HEK293 (cell line): ENCODE data around the gene AHCY.

Source experiments
- GLIS1 ChIP-seq: fragments of 450-650 bp; formaldehyde crosslinking; IDR thresholded peaks from 2 replicates; pipeline ENCODE4 v1.5.1; 2016; ENCODE audit warnings: missing biosample characterization, missing genetic modification characterization
- PRDM1 ChIP-seq: fragments of 450-650 bp; formaldehyde crosslinking; IDR thresholded peaks from 2 replicates; pipeline ENCODE4; 2016; ENCODE audit warnings: missing biosample characterization, missing genetic modification characterization
- ZBTB8A ChIP-seq: fragments of 450-650 bp; formaldehyde crosslinking; IDR thresholded peaks from 2 replicates; pipeline ENCODE4 v1.5.1; 2016; ENCODE audit warnings: missing biosample characterization, missing genetic modification characterization
- ZNF274 ChIP-seq, 2 experiments: fragments of 200-500 bp in 1 of 2; fragments of 450-650 bp in 1 of 2; sonication (Bioruptor generic) in 1 of 2; formaldehyde crosslinking in 1 of 2; IDR thresholded peaks; 2 replicates each; pipeline versions ENCODE4 v1.5.1 to v1.6.1; 2014 to 2016; ENCODE audit warnings: borderline replicate concordance in 1 of 2, inconsistent platforms in 1 of 2, low read length in 1 of 2, missing biosample characterization in 1 of 2, missing genetic modification characterization in 1 of 2
- TF ChIP-seq, protein P1 (sequence below): fragments of 450-650 bp; formaldehyde crosslinking; IDR thresholded peaks from 2 replicates; pipeline ENCODE4 v1.5.1; 2016; ENCODE audit warnings: missing biosample characterization, missing genetic modification characterization
- TF ChIP-seq, protein P2 (sequence below): fragments of 450-650 bp; formaldehyde crosslinking; IDR thresholded peaks from 2 replicates; pipeline ENCODE4 v1.5.1; 2016; ENCODE audit warnings: missing biosample characterization, missing genetic modification characterization

DNA sequence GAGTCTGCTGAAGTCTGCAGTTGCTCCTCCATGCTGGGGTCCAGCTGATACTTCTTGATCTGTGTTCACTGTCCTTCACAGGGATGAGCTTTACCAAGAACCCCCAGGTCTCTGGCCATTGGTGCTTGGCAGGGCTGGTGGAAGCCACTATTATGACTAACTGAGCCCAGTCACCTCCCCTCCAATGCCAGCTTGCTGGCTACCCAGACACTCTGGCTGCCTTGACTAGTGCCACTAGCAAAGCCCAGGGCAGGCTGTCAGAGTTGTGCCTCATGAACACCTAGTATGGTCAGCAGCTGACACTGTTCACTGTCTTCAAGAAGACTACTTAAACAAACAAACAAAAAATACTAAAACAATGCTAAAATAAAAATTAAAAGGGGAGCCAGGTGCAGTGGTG lies 53.1 kb downstream of the AHCY start:
- no peak for TF ChIP-seq ZNF274 (IDR thresholded peaks at IDR 0.05; ENCODE audit: low read length)
- no peak for TF ChIP-seq ZNF274 (tag by site-specific recombination; IDR thresholded peaks at IDR 0.05; ENCODE audit: borderline replicate concordance)
- no peak for TF ChIP-seq PRDM1 (tag by site-specific recombination)
- TF ChIP-seq, protein P1, sequence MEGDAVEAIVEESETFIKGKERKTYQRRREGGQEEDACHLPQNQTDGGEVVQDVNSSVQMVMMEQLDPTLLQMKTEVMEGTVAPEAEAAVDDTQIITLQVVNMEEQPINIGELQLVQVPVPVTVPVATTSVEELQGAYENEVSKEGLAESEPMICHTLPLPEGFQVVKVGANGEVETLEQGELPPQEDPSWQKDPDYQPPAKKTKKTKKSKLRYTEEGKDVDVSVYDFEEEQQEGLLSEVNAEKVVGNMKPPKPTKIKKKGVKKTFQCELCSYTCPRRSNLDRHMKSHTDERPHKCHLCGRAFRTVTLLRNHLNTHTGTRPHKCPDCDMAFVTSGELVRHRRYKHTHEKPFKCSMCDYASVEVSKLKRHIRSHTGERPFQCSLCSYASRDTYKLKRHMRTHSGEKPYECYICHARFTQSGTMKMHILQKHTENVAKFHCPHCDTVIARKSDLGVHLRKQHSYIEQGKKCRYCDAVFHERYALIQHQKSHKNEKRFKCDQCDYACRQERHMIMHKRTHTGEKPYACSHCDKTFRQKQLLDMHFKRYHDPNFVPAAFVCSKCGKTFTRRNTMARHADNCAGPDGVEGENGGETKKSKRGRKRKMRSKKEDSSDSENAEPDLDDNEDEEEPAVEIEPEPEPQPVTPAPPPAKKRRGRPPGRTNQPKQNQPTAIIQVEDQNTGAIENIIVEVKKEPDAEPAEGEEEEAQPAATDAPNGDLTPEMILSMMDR, result no peak
- TF ChIP-seq GLIS1 (tag by site-specific recombination), result no peak
- TF ChIP-seq ZBTB8A, result no peak
- TF ChIP-seq, protein P2, sequence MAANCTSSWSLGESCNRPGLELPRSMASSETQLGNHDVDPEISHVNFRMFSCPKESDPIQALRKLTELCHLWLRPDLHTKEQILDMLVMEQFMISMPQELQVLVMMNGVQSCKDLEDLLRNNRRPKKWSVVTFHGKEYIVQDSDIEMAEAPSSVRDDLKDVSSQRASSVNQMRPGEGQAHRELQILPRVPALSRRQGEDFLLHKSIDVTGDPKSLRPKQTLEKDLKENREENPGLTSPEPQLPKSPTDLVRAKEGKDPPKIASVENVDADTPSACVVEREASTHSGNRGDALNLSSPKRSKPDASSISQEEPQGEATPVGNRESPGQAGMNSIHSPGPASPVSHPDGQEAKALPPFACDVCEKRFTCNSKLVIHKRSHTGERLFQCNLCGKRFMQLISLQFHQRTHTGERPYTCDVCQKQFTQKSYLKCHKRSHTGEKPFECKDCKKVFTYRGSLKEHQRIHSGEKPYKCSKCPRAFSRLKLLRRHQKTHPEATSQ, result no peak
